IMR-90 (cell line): ENCODE measurements around the gene NDST3. TPM values are rescaled to one million over a fixed set of nuclear protein-coding genes. Genes with fewer than 3 reads are reported as not detected.
A peak's percentile ranks its signal among the peaks of the same experiment; 100 is the strongest.

Experiments
- ATAC-seq: fragments of 200-7000 bp; cut with Tn5 transposase; 2 replicates; pipeline ENCODE4 v1.9.1; 2020; ENCODE audit warnings: low read depth, mild to moderate bottlenecking, moderate library complexity
- BruUV-seq: library from RNA; stranded (reverse); fragments of 400-500 nt; replicated peaks from 2 replicates; lab custom pipeline; 2021; lab: Mats Ljungman, UMichigan
- CTCF ChIA-PET: fragments of 300-600 bp; formaldehyde crosslinking; extraction: SDS; loops from one replicate; lab custom pipeline; 2021; ENCODE audit warnings: antibody characterized with exemption; lab: Yijun Ruan, JAX
- POLR2A ChIA-PET: fragments of 300-600 bp; sonication (Branson Sonifier 250); formaldehyde crosslinking; loops from one replicate; lab custom pipeline; 2022; ENCODE audit warnings: antibody characterized with exemption; ENCODE audit not compliant: unreplicated experiment; lab: Charles Lee
- DNase-seq: peaks from one replicate; pipeline ENCODE4 v3.0.0; 2013
- H2AFZ ChIP-seq: replicated peaks from 2 replicates; pipeline ENCODE3; 2013; ENCODE audit warnings: low read length, mild to moderate bottlenecking; ENCODE audit not compliant: poor library complexity
- H2AK5ac ChIP-seq: 2 replicates; pipeline ENCODE4 v1.6.1; 2013; ENCODE audit warnings: low read depth, low read length, inconsistent platforms
- H2AK9ac ChIP-seq: replicated peaks from 2 replicates; pipeline ENCODE3; 2013; ENCODE audit warnings: mild to moderate bottlenecking, low read depth, low read length, moderate library complexity; ENCODE audit not compliant: poor library complexity
- H2BK120ac ChIP-seq: 2 replicates; pipeline ENCODE4 v1.6.1; 2013; ENCODE audit warnings: low read depth, low read length, inconsistent platforms
- H2BK15ac ChIP-seq: 3 replicates; pipeline ENCODE4 v1.6.1; 2013; ENCODE audit warnings: low read depth, low read length, inconsistent platforms
- H2BK20ac ChIP-seq: 2 replicates; pipeline ENCODE4 v1.6.1; 2013; ENCODE audit warnings: low read depth, mild to moderate bottlenecking, inconsistent platforms, low read length, moderate library complexity
- H2BK5ac ChIP-seq: 2 replicates; pipeline ENCODE4 v1.6.1; 2013; ENCODE audit warnings: mild to moderate bottlenecking, low read depth, low read length, inconsistent platforms; ENCODE audit not compliant: poor library complexity, severe bottlenecking
- H3K14ac ChIP-seq: replicated peaks from 2 replicates; pipeline ENCODE4 v1.6.1; 2013; ENCODE audit warnings: low read depth, low read length, inconsistent platforms
- H3K18ac ChIP-seq: 2 replicates; pipeline ENCODE4 v1.6.1; 2013; ENCODE audit warnings: low read depth, low read length, control low read depth
- H3K23ac ChIP-seq: 2 replicates; pipeline ENCODE4 v1.6.1; 2013; ENCODE audit warnings: low read depth, low read length, inconsistent platforms
- H3K27ac ChIP-seq: 2 replicates; pipeline ENCODE4 v1.5.1; 2013; ENCODE audit warnings: mild to moderate bottlenecking, control low read depth, low read length; ENCODE audit not compliant: insufficient read depth
- H3K27me3 ChIP-seq: 2 replicates; pipeline ENCODE4 v1.6.1; 2013; ENCODE audit warnings: low read length; ENCODE audit not compliant: control insufficient read depth, insufficient read depth
- H3K36me3 ChIP-seq: 2 replicates; pipeline ENCODE4 v1.6.1; 2013; ENCODE audit warnings: low read length, mixed read lengths; ENCODE audit not compliant: control insufficient read depth, insufficient read depth
- H3K4ac ChIP-seq: 2 replicates; pipeline ENCODE4 v1.6.1; 2013; ENCODE audit warnings: low read depth, low read length, inconsistent platforms
- H3K4me1 ChIP-seq: 2 replicates; pipeline ENCODE4 v1.6.1; 2013; ENCODE audit warnings: low read length, mixed read lengths; ENCODE audit not compliant: control insufficient read depth, insufficient read depth
- H3K4me2 ChIP-seq: 2 replicates; pipeline ENCODE4 v1.6.1; 2013; ENCODE audit warnings: low read depth, mild to moderate bottlenecking, control low read depth, low read length, moderate library complexity
- H3K4me3 ChIP-seq: 2 replicates; pipeline ENCODE4 v1.5.1; 2013; ENCODE audit warnings: low read depth, mild to moderate bottlenecking, control low read depth, low read length, moderate library complexity; ENCODE audit not compliant: insufficient read depth
- H3K56ac ChIP-seq: 2 replicates; pipeline ENCODE4 v1.6.1; 2013; ENCODE audit warnings: low read length, inconsistent platforms; ENCODE audit not compliant: insufficient read depth; ENCODE audit errors: extremely low read depth
- H3K79me1 ChIP-seq, 2 experiments: 2 replicates each; pipeline ENCODE4 v1.6.1; 2013; ENCODE audit warnings: low read length in 2 of 2, inconsistent platforms in 1 of 2, low read depth in 1 of 2
- H3K9ac ChIP-seq: 2 replicates; pipeline ENCODE4 v1.6.1; 2013; ENCODE audit warnings: low read depth, low read length, control low read depth
- H3K9me1 ChIP-seq: 2 replicates; pipeline ENCODE4 v1.6.1; 2013; ENCODE audit warnings: low read length, inconsistent platforms; ENCODE audit not compliant: insufficient read depth
- H3K9me3 ChIP-seq: 2 replicates; pipeline ENCODE4 v1.6.1; 2013; ENCODE audit warnings: low read length; ENCODE audit not compliant: control insufficient read depth, insufficient read depth
- H4K20me1 ChIP-seq: 2 replicates; pipeline ENCODE4 v1.6.1; 2013; ENCODE audit warnings: low read length, inconsistent platforms; ENCODE audit not compliant: insufficient read depth
- H4K5ac ChIP-seq: 2 replicates; pipeline ENCODE4 v1.6.1; 2013; ENCODE audit warnings: mild to moderate bottlenecking, low read depth, low read length, control low read depth
- H4K8ac ChIP-seq, 2 experiments: 2 replicates each; pipeline ENCODE4 v1.6.1; 2013; ENCODE audit warnings: low read depth in 2 of 2, low read length in 2 of 2, control low read depth in 1 of 2, inconsistent platforms in 1 of 2
- H4K91ac ChIP-seq: 2 replicates; pipeline ENCODE4 v1.6.1; 2013; ENCODE audit warnings: low read depth, low read length, inconsistent platforms; ENCODE audit not compliant: insufficient read depth
- BHLHE40 ChIP-seq: fragments of 150-350 bp; IDR thresholded peaks from 2 replicates; pipeline ENCODE4 v1.6.1; 2016; ENCODE audit warnings: mild to moderate bottlenecking, low read depth, low read length
- CEBPB ChIP-seq: IDR thresholded peaks from 2 replicates; pipeline ENCODE4 v1.6.1; 2012; ENCODE audit warnings: low read depth, low read length, improper control_type of control experiment
- CHD1 ChIP-seq: IDR thresholded peaks from 2 replicates; pipeline ENCODE4 v1.6.1; 2012; ENCODE audit warnings: low read depth, low read length, improper control_type of control experiment
- CTCF ChIP-seq: conservative IDR thresholded peaks from 2 replicates; pipeline ENCODE4 v1.5.1; 2012; ENCODE audit warnings: mild to moderate bottlenecking, low read depth, low read length, improper control_type of control experiment
- ELK1 ChIP-seq: fragments of 150-350 bp; IDR thresholded peaks from 2 replicates; pipeline ENCODE4 v1.6.1; 2016; ENCODE audit warnings: low read depth, mild to moderate bottlenecking, low read length, moderate library complexity, borderline replicate concordance
- FOS ChIP-seq: fragments of 150-350 bp; IDR thresholded peaks from 2 replicates; pipeline ENCODE4 v1.6.1; 2016; ENCODE audit warnings: low read depth, low read length
- MAFK ChIP-seq: IDR thresholded peaks from 2 replicates; pipeline ENCODE4 v1.6.1; 2012; ENCODE audit warnings: low read depth, low read length, improper control_type of control experiment
- MAZ ChIP-seq: IDR thresholded peaks from 2 replicates; pipeline ENCODE4 v1.6.1; 2012; ENCODE audit warnings: low read depth, mild to moderate bottlenecking, low read length, improper control_type of control experiment, moderate library complexity, borderline replicate concordance
- MXI1 ChIP-seq: IDR thresholded peaks from 2 replicates; pipeline ENCODE4 v1.6.1; 2012; ENCODE audit warnings: low read depth, mild to moderate bottlenecking, low read length, moderate library complexity, borderline replicate concordance
- POLR2A ChIP-seq: IDR thresholded peaks from 2 replicates; pipeline ENCODE4 v1.6.1; 2012; ENCODE audit warnings: mild to moderate bottlenecking, low read depth, low read length
- RCOR1 ChIP-seq: IDR thresholded peaks from 2 replicates; pipeline ENCODE4 v1.6.1; 2012; ENCODE audit warnings: mild to moderate bottlenecking, low read length, improper control_type of control experiment; ENCODE audit not compliant: insufficient replicate concordance
- RFX5 ChIP-seq: IDR thresholded peaks from 2 replicates; pipeline ENCODE4 v1.8.0; 2012; ENCODE audit warnings: low read depth, mild to moderate bottlenecking, low read length, moderate library complexity
- SMC3 ChIP-seq: fragments of 150-350 bp; IDR thresholded peaks from 2 replicates; pipeline ENCODE4 v1.6.1; 2016; ENCODE audit warnings: low read depth, mild to moderate bottlenecking, antibody characterized with exemption, low read length, moderate library complexity
- WGBS, 2 experiments: methylation state at CpG; one replicate each; pipeline versions ENCODE4 v1.1.5 to v1.1.7; 2013; ENCODE audit warnings: missing lambda C conversion rate in 2 of 2; ENCODE audit not compliant: insufficient read length in 1 of 2; ENCODE audit errors: extremely low coverage in 2 of 2; 5-methylcytosine and 5-hydroxymethylcytosine counted together
- dilution Hi-C: fragments of 300-500 bp; cut with HindIII; formaldehyde crosslinking; loops from one replicate; pipeline ENCODE4 v1.14.3; 2018; ENCODE audit warnings: low sequenced_read_pairs; ENCODE audit not compliant: unreplicated experiment
- in situ Hi-C: fragments of 300-500 bp; cut with MboI; formaldehyde crosslinking; loops from 3 replicates; pipeline ENCODE4 v1.14.3; 2019; ENCODE audit warnings: low sequenced_read_pairs, inconsistent platforms, mixed read lengths
- intact Hi-C: fragments of 100-400 bp; cut with micrococcal nuclease; formaldehyde crosslinking; loops from 2 replicates; pipeline ENCODE4 v1.10.0; 2022
- polyA plus RNA-seq, 3 experiments: library from polyadenylated mRNA; depleted of rRNA; stranded (reverse); fragments of >200 nt; gene quantifications; 2 replicates each; pipeline ENCODE4 v1.2.3, GENCODE V29; 2012; ENCODE audit warnings: low replicate concordance in 1 of 3
- total RNA-seq: library from RNA; depleted of rRNA; stranded (reverse); fragments of >200 nt; gene quantifications from 2 replicates; pipeline ENCODE4 v1.2.3, GENCODE V29; 2012

Gene NDST3
- total and polyA plus RNA-seq, 2 of the 4 experiments (the other 2 are of a cell fraction): 0.10 to 0.18 TPM

- H4K20me1 ChIP-seq: no peaks in the 10 kb centered on the region
- no peaks in the 10 kb centered on the region for H3K9me3 ChIP-seq
- DNase-seq (peak; percentile 24), ATAC-seq (peak; percentile 95)
- no peaks in the 10 kb centered on the region for H3K9me1 ChIP-seq
- H2AK5ac ChIP-seq: no peak overlapping the region
- dilution Hi-C loops (no loop called here), intact Hi-C loops (loop anchor here (1.0 to 2.0 kb wide), 2 partner anchors 191 to 899 kb away; no protein-coding TSS in a partner anchor), in situ Hi-C loops (loop anchor here (25.0 kb wide), 1 partner anchor 896 kb away; no protein-coding TSS in a partner anchor)
- no peak overlapping the region for H3K18ac ChIP-seq
- ChIA-PET CTCF (interaction anchor here (0.6 to 1.1 kb wide), 6 partner anchors 8 to 225 kb away, joined by 3 to 5 read pairs (median 3); no protein-coding TSS in a partner anchor), POLR2A (no interaction called here)
- 1% methylated on average over 33 of the region's 100 CpGs; no CpG with 5 or more reads in 1 of the 2 experiments for WGBS, 2 experiments
- no peak overlapping the region for H3K27ac ChIP-seq
- H3K14ac ChIP-seq: no peak overlapping the region; the same call in 1 of the 2 replicates
- peak overlapping the region; percentile 75 for H2AK9ac ChIP-seq
- no peak overlapping the region for H2BK5ac ChIP-seq
- no peak overlapping the region for H3K56ac ChIP-seq
- no peak overlapping the region for H3K23ac ChIP-seq
- no TSS peak for BruUV-seq
- H4K5ac ChIP-seq: no peak overlapping the region
- peak overlapping the region; percentile 53 for H3K4me2 ChIP-seq
- H3K36me3 ChIP-seq: no peaks in the 10 kb centered on the region
- H3K4ac ChIP-seq: no peak overlapping the region
- H3K4me1 ChIP-seq: no peaks in the 10 kb centered on the region
- no peak overlapping the region for H4K8ac ChIP-seq
- no peak overlapping the region; the same call in 1 of the 2 replicates for H3K9ac ChIP-seq
- 0 out of 2 replicates have a peak, but pooled peaks cover 2% of the 10 kb centered on the region for H3K27me3 ChIP-seq
- H4K91ac ChIP-seq: no peak overlapping the region
- H2AFZ ChIP-seq: peak overlapping the region; percentile 92
- peak overlapping the region; percentile 44 for H3K4me3 ChIP-seq
- H2BK20ac ChIP-seq: no peak overlapping the region
- H3K79me1 ChIP-seq: no peaks in the 10 kb centered on the region
- H2BK120ac ChIP-seq: 0 out of 2 replicates have a peak overlapping the region, but pooled peaks have one; percentile 18
- H2BK15ac ChIP-seq: no peak overlapping the region
- TF ChIP-seq MAZ (no peak), RFX5 (no peak), RCOR1 (no peak), POLR2A (no peak), CEBPB (no peak), SMC3 (no peak), FOS (no peak), ELK1 (no peak), MAFK (no peak), BHLHE40 (no peak), CHD1 (no peak), MXI1 (no peak), CTCF (no peak)
Measured at GRCh38 chr4:118033148-118034052, 886 bp upstream of the NDST3 start.
